ENCODE results near the gene HYAL2.

HYAL2 gene, protein sequence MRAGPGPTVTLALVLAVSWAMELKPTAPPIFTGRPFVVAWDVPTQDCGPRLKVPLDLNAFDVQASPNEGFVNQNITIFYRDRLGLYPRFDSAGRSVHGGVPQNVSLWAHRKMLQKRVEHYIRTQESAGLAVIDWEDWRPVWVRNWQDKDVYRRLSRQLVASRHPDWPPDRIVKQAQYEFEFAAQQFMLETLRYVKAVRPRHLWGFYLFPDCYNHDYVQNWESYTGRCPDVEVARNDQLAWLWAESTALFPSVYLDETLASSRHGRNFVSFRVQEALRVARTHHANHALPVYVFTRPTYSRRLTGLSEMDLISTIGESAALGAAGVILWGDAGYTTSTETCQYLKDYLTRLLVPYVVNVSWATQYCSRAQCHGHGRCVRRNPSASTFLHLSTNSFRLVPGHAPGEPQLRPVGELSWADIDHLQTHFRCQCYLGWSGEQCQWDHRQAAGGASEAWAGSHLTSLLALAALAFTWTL

DNA sequence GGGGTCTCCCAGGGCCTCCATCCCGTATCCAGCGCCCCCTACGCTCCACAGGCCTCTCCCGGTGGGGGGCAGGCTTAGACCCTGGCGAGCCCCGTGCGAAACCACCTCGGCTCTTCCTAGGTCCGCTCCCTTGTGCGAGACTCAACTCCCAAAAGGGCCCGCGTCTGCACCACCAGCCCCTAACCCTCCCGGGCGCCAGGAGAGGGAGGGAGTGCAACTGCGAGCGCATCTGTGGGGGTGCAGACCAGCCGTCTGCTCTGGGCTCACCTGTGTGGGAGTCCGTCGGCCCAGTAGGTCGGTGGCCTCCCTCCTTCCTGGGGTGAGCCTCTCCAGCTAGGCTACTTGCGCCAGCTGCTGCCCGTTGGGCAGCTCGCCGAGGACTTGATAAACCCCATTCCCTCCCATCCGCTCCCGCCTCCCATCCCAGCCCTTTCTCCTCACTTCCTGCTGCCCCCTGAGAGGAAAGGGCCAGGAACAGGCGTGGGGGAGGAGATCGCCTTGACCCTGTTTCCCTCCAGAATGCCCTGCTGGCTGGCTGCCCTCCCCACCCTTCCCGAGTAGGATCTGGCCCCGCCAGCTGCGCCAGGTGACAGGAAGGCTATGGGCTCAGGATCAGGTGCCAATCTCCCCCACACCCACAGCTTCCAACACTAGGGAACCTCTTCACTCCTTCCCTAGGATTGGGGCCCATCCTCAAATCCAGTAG is at the start of gene HYAL2:
HYAL2 (minus strand) TSS at position 360 of the 706 bp plus-strand sequence. CDS start 2,256 bp downstream, outside the sequence.
- H3K27ac ChIP-seq = peak within 1 kb of the TSS; percentile 97
- TF ChIP-seq, protein P1, sequence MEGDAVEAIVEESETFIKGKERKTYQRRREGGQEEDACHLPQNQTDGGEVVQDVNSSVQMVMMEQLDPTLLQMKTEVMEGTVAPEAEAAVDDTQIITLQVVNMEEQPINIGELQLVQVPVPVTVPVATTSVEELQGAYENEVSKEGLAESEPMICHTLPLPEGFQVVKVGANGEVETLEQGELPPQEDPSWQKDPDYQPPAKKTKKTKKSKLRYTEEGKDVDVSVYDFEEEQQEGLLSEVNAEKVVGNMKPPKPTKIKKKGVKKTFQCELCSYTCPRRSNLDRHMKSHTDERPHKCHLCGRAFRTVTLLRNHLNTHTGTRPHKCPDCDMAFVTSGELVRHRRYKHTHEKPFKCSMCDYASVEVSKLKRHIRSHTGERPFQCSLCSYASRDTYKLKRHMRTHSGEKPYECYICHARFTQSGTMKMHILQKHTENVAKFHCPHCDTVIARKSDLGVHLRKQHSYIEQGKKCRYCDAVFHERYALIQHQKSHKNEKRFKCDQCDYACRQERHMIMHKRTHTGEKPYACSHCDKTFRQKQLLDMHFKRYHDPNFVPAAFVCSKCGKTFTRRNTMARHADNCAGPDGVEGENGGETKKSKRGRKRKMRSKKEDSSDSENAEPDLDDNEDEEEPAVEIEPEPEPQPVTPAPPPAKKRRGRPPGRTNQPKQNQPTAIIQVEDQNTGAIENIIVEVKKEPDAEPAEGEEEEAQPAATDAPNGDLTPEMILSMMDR (conservative IDR thresholded peaks at IDR 0.05) = no peak

DNA sequence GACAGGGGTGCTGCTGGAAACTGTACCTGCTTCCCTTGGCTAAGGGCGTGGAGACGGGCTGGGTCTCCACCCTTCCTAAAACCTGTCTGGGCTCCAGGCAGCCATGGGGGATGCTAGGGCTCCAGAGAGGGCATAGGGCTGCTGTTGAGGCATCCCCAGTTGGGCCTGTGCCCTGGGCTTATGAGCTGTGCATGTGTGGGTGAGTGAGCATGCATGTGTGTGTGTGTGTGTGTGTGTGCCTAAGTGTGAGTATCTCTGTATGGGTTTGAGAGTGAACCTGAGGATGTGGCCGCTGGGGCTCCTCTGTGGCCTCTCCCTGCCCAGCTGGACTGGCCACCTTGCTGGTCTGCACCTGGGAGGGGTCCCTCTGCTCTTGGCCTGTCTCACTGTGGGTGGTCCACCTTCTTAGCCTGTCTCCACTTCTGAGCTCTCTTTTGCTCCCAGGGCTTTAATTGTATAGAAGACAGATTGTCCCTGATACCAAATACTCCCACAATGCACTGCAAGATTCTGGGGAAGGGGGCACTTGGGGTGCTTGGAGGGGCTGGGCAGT is 48.7 kb upstream of the HYAL2 start:
- no peak overlapping the region for H3K27ac ChIP-seq
- TF ChIP-seq, protein P1 (conservative IDR thresholded peaks at IDR 0.05) = no peak

DNA sequence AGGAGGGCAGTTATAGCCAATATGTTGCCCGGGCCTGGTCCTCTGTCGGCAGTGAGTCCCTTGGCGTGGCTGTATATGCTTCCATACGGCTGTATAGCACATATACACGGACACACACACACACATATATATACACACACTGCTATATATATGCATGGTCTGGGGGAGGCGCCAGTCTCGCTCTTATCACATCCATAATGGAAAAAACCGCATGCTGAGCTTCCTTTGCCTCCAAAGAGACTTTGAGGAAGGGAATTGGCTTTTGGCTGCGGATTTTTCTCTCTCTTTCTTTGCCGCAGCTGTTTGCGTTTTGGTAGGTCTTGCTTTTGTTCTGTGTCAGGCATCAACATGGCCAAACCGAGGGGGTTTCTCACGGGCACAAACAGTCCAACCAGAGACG is 48.0 kb upstream of the HYAL2 start:
- TF ChIP-seq, protein P1 (conservative IDR thresholded peaks at IDR 0.05) = peak; percentile 36
- no peak overlapping the region for H3K27ac ChIP-seq

DNA sequence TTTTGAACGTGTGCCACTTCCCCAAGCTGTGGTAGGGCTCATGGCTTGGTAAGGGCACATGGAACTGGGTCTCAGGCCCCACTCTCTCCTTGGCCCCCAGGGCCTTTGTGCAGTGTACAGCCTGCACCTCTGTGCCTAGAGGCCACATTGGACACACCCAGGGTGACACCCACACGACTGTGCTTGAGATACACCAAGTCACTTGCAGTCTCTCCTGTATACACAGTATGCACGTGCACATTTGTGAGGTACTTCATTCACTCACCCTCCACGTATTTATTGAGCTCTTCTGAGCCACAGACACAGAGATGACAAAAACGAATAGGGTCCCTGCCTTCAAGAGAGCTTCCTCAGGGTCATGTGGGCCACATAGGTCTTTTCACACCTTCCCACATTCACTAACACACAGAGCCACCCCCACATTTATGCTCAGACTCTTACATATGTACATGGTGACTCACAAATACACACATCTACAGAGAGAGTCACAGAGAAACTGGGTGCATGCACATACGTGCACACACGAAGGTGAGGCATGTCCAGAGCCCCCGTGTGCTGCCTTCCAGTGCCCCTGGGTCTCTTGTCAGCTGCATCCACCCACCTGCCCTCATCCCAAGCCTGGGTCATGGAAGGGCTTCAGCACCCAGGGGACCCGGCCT is 46.6 kb upstream of the HYAL2 start:
- no peak overlapping the region for H3K27ac ChIP-seq
- TF ChIP-seq, protein P1 (conservative IDR thresholded peaks at IDR 0.05) = no peak

DNA sequence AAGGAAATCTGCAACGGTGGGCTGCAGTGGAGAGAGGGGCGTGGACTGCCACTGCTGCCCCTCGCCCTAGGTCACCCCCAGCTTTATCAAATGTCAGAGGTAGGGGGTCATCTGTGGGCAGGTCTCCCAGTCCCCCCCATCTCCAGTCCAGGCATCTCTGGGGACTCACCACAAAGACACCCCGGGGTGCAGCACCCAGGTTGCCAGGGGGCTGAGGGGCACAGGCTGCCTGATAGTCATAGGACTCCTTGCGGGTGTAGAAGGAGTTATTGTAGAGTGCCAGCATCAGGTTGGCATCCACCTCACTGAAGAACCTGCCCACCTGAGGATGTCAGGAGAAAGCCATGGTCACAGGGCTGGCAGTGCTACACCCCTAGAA is 43.3 kb upstream of the HYAL2 start:
- peak overlapping the region; percentile 44; the same call in 1 of the 2 replicates for H3K27ac ChIP-seq
- TF ChIP-seq, protein P1 (conservative IDR thresholded peaks at IDR 0.05) = no peak

DNA sequence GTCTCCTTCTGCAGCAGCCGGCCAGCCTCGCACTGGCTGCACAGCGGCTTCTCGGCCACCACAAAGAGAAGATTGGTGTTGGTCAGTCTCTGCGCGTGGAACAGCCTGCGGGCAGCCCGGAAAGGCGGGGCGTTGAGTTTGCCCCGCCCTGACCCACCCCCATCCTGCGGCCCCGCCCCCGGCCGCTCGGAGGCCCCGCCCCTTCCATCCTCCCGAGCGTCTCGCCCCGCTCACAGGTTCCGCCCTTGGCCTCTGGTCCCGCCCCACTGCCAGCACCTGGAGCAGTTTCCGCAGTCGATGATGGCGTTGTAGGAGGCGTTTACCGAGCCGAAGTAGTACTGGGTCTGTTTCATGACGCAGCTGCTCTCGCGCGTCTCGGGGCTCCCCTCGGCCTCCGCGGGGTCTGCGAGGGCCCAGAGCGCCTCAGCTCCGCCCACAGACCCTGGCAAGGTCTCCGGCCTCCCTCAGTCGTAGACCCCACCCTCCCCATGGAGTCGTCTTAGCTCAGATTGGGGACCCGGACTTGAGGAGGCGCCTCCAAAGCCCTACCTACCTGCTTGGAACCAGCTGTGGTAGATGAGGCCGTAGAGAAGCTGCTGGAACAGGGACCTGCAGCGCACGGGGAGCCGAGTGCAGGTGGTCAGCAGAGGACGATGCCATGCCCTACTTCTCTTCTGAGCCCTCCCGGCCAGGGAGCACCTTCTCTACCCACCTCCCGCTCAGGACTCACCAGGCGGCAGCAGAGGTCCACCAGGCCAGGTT is 42.7 kb upstream of the HYAL2 start:
- TF ChIP-seq, protein P1 (conservative IDR thresholded peaks at IDR 0.05) = no peak
- peak overlapping the region; percentile 44; the same call in 1 of the 2 replicates for H3K27ac ChIP-seq
